Measurements from ENCODE around the gene ERRFI1. TPM values are rescaled to one million over a fixed set of nuclear protein-coding genes. Genes with fewer than 3 reads are reported as not detected.

Gene ERRFI1
- total and polyA plus RNA-seq, 2 of the 8 experiments (the other 6 are each of a cell fraction or from before 2014, with no cell fraction given), result 23.4 to 46.1 TPM

DNA sequence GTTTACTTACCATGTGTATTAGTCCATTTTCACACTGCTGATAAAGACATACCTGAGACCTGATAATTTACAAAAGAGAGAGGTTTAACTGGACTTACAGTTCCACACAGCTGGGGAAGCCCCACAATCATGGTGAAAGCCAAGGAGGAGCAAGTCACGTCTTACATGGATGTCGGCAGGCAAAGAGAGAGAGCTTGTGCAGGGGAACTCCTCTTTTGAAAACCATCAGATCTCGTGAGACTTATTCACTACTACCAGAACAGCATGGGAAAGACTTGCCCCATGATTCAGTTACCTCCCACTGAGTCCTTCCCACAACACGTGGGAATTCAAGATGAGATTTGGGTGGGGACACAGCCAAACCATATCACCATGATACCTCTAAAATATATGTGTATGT is 39.3 kb upstream of the ERRFI1 start:
- no peak overlapping the region for H2BK5ac ChIP-seq (ENCODE audit: low read depth, low read length)
- no peak overlapping the region for H3K4ac ChIP-seq (replicated peaks; ENCODE audit: insufficient read length, low read depth, low read length)
- DNase-seq (ENCODE audit: low read depth in 1 of 2, low spot score in 2 of 2) (no peak), FAIRE-seq (no peak)
- ChIA-PET CTCF (ENCODE audit: partially characterized antibody) (no interaction called here), POLR2A (ENCODE audit: partially characterized antibody) (no interaction called here)
- H2BK12ac ChIP-seq (ENCODE audit: low read depth, low read length), result no peak overlapping the region
- H3K4me1 ChIP-seq (replicated peaks in 1 of 4; ENCODE audit: control insufficient read depth in 3 of 4, insufficient read depth in 4 of 4, low read length in 3 of 4), result peaks cover under 1 to 2% (median 1%) of the 10 kb centered on the region in 4 experiments; a peak in 6 of 7 replicates
- no peaks in the 10 kb centered on the region for H4K20me1 ChIP-seq (replicated peaks in 1 of 2; ENCODE audit: control insufficient read depth in 1 of 2, insufficient read depth in 2 of 2, low read length in 2 of 2)
- no peak overlapping the region for H3K56ac ChIP-seq (replicated peaks; ENCODE audit: insufficient read length, low read depth, low read length)
- H3K79me2 ChIP-seq (ENCODE audit: control insufficient read depth in 1 of 2, insufficient read depth in 2 of 2, low read length in 2 of 2), result no peaks in the 10 kb centered on the region
- no peak overlapping the region for H3K23ac ChIP-seq (ENCODE audit: insufficient read length)
- no peaks in the 10 kb centered on the region for H3K27me3 ChIP-seq (replicated peaks in 1 of 4; ENCODE audit: control insufficient read depth in 3 of 4, extremely low read depth in 1 of 4, insufficient read depth in 3 of 4, low read length in 3 of 4)
- no peak overlapping the region for H2AFZ ChIP-seq (ENCODE audit: low read length)
- no peak overlapping the region for H3K14ac ChIP-seq (ENCODE audit: insufficient read length)
- no peak overlapping the region for H3K9ac ChIP-seq (replicated peaks in 1 of 4; ENCODE audit: extremely low read depth in 1 of 4, low read depth in 3 of 4, low read length in 3 of 4)
- no peak overlapping the region for H4K5ac ChIP-seq (ENCODE audit: insufficient read length, low read depth, low read length)
- no peaks in the 10 kb centered on the region for H3K23me2 ChIP-seq (ENCODE audit: low read depth, low read length)
- H2BK120ac ChIP-seq (replicated peaks; ENCODE audit: low read depth, low read length), result no peak overlapping the region
- peaks cover 0 to 2% of the 10 kb centered on the region in 2 experiments; a peak in 1 of 4 replicates for H3K9me3 ChIP-seq (ENCODE audit: insufficient read depth in 2 of 2, low read depth in 1 of 2, low read length in 1 of 2)
- WGBS, 2 experiments (ENCODE audit: extremely low coverage in 1 of 2, insufficient coverage in 1 of 2, insufficient read length in 1 of 2, insufficient replicate concordance in 2 of 2, low coverage in 1 of 2, low lambda C conversion rate in 2 of 2, missing lambda C conversion rate in 1 of 2), result 95% methylated on average over 4 of the region's 4 CpGs; no CpG with 5 or more reads in 1 of the 2 experiments
- no peak overlapping the region for H3K4me2 ChIP-seq (ENCODE audit: insufficient read depth in 1 of 2, low read depth in 2 of 2, low read length in 2 of 2)
- no peaks in the 10 kb centered on the region for H3K36me3 ChIP-seq (ENCODE audit: control insufficient read depth in 2 of 4, insufficient read depth in 4 of 4, low read length in 3 of 4)
- H2BK20ac ChIP-seq (ENCODE audit: low read length), result no peak overlapping the region
- no peak overlapping the region for H3K4me3 ChIP-seq (ENCODE audit: extremely low read depth in 1 of 4, insufficient read depth in 2 of 4, low read depth in 3 of 4, low read length in 4 of 4)
- no peak overlapping the region for H4K91ac ChIP-seq (replicated peaks; ENCODE audit: insufficient read length, low read length)
- H2AK5ac ChIP-seq (ENCODE audit: low read depth, low read length), result no peak overlapping the region
- H2BK15ac ChIP-seq (ENCODE audit: low read length), result no peak overlapping the region
- H3K79me1 ChIP-seq (ENCODE audit: low read depth, low read length), result no peaks in the 10 kb centered on the region
- no peak overlapping the region for H3K18ac ChIP-seq (ENCODE audit: extremely low read depth, low read length)
- H3K27ac ChIP-seq (ENCODE audit: low read depth, low read length), result no peak overlapping the region
- TF ChIP-seq SAP30 (IDR thresholded peaks at IDR 0.05; ENCODE audit: insufficient read depth, insufficient replicate concordance, low read length) (no peak), HDAC6 (IDR thresholded peaks at IDR 0.05; ENCODE audit: low read depth, low read length) (no peak), CHD1 (IDR thresholded peaks at IDR 0.05; ENCODE audit: low read depth, low read length) (no peak), USF2 (IDR thresholded peaks at IDR 0.05; ENCODE audit: low read length) (no peak), BCL11A (IDR thresholded peaks at IDR 0.05; ENCODE audit: low read depth in 2 of 2, low read length in 2 of 2) (no peak)
- H4K8ac ChIP-seq (ENCODE audit: extremely low read depth, insufficient read depth, low read length), result no peak overlapping the region

Measured in H1 (cell line).